ENCODE data around the gene WDR75. TPM values are rescaled to one million over a fixed set of nuclear protein-coding genes. Genes with fewer than 3 reads are reported as not detected.

The WDR75 gene
- polyA plus RNA-seq, 1 experiment = 30.7 TPM

DNA sequence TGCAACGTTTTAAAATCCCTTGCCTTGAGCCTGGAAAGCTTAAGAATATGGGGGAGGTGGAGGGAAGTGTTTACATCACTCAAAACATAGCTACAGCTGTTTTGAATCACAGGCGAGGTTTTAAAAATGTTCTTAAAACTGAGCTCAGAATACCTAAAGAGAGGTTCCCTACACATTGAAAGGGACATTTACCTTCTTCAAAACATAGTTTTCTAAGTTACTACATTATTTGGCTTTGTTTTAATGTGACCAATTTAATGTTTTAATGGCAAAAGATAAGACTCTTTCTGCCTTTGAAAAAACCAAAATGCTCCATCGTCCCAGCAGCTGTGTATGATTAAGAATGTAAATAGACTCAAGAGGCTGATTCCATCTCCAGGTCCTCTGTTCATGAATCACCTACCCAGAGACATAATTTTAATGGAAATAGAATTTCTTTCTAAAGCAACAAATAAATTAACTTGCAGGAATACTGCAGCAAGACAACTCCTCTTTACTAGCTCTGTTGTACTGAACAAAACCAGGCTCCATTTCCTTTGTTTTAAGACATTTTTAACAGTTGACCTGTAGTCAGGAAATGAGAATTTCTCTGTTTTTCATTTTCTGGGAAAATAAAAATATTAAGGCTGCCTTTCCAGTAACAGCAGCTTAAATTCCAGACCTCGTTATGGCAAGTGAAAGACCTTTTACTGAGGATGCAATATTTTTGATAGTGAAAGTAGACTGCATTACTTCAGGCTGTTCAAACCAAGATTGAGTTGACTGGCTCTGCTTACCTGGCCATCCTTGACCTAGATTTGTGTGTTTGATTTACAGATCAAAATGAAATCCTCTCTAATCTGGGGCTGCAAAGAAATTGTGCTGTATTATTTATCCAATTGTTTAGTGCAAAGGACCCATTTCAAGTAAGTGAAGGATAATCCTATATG, 33.7 kb upstream of the WDR75 start:
- peak; percentile 85 for DNase-seq (ENCODE audit: low read depth)
- Histone ChIP-seq H3K36me3 (ENCODE audit: control insufficient read depth, insufficient read depth, low read length) (no peaks in the 10 kb centered on the region), H3K4me3 (ENCODE audit: low read depth, low read length) (peak overlapping the region; percentile 15; the same call in 1 of the 2 replicates), H3K27me3 (ENCODE audit: control insufficient read depth, insufficient read depth, low read length) (no peaks in the 10 kb centered on the region)
- TF ChIP-seq, protein P1, sequence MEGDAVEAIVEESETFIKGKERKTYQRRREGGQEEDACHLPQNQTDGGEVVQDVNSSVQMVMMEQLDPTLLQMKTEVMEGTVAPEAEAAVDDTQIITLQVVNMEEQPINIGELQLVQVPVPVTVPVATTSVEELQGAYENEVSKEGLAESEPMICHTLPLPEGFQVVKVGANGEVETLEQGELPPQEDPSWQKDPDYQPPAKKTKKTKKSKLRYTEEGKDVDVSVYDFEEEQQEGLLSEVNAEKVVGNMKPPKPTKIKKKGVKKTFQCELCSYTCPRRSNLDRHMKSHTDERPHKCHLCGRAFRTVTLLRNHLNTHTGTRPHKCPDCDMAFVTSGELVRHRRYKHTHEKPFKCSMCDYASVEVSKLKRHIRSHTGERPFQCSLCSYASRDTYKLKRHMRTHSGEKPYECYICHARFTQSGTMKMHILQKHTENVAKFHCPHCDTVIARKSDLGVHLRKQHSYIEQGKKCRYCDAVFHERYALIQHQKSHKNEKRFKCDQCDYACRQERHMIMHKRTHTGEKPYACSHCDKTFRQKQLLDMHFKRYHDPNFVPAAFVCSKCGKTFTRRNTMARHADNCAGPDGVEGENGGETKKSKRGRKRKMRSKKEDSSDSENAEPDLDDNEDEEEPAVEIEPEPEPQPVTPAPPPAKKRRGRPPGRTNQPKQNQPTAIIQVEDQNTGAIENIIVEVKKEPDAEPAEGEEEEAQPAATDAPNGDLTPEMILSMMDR (IDR thresholded peaks at IDR 0.05; ENCODE audit: insufficient read depth, low read depth, low read length) = no peak
- CTCF ChIA-PET = interaction anchor here (0.9 to 2.8 kb wide), 4 partner anchors 30 to 880 kb away, joined by 3 to 11 read pairs (median 4); no protein-coding TSS in a partner anchor
- POLR2A ChIA-PET = interaction anchor here (0.6 to 1.4 kb wide), 2 partner anchors 12 to 429 kb away, joined by 3 to 8 read pairs; no protein-coding TSS in a partner anchor

DNA sequence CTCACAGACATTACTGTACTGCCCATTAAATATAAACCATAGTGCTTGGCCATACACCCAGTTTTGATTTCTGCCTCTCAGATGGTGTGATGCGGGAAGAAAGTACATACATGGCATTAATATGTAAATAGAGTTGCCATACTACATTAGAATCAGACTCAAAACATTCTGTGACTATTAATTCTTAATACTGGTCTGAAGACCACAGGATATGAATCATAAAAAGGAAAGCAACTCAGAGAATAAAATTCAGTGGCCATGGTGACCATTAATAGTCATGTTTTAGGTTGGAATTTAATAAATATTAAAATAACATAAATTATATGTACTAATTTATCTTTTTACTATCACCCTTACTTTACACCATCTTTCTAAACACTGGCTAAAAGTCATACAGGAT, 33.0 kb upstream of the WDR75 start:
- CTCF ChIA-PET = interaction anchor here (1.5 to 2.8 kb wide), 3 partner anchors 31 to 313 kb away, joined by 3 to 11 read pairs (median 6); no protein-coding TSS in a partner anchor
- no peak for DNase-seq (ENCODE audit: low read depth)
- H3K4me3 ChIP-seq (ENCODE audit: low read depth, low read length) = no peak overlapping the region; the same call in 1 of the 2 replicates

DNA sequence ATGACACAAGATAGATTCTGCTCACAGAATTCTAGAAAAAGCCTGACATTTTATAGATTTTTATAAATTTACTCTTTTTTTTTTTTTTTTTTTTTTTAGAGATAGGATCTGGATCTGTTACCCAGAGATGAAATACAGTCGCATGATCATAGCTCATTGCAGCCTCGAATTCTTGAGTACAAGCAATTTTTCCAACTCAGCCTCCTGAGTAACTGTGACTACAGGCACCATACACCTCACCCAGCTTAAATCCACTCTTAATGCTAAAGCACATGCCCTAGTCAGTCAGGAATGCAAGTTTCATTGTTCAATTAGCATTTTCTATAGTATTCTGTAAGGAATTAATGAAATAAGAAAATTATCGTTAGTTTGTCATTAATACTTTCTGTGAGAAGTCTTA, 32.1 kb upstream of the WDR75 start:
- Histone ChIP-seq H3K4me3 (ENCODE audit: low read depth, low read length) (no peak overlapping the region), H3K36me3 (ENCODE audit: control insufficient read depth, insufficient read depth, low read length) (no peaks in the 10 kb centered on the region), H3K27me3 (ENCODE audit: control insufficient read depth, insufficient read depth, low read length) (no peaks in the 10 kb centered on the region)
- CTCF ChIA-PET = interaction anchor here (0.9 to 2.8 kb wide), 3 partner anchors 9 to 884 kb away, joined by 3 to 11 read pairs (median 3); no protein-coding TSS in a partner anchor
- TF ChIP-seq, protein P1 (IDR thresholded peaks at IDR 0.05; ENCODE audit: insufficient read depth, low read depth, low read length) = no peak
- no peak for DNase-seq (ENCODE audit: low read depth)
- POLR2A ChIA-PET = no interaction called here

More for the DNA sequence above, 33.0 kb upstream of the WDR75 start:
- H3K36me3 ChIP-seq (ENCODE audit: control insufficient read depth, insufficient read depth, low read length) = no peaks in the 10 kb centered on the region
- POLR2A ChIA-PET = interaction anchor here (1.4 kb wide), 1 partner anchor 430 kb away, joined by 3 read pairs; no protein-coding TSS in a partner anchor
- TF ChIP-seq, protein P1 (IDR thresholded peaks at IDR 0.05; ENCODE audit: insufficient read depth, low read depth, low read length) = no peak
- no peaks in the 10 kb centered on the region for H3K27me3 ChIP-seq (ENCODE audit: control insufficient read depth, insufficient read depth, low read length)

- DNase-seq (ENCODE audit: low read depth) = no peak
- Histone ChIP-seq H3K27me3 (ENCODE audit: control insufficient read depth, insufficient read depth, low read length) (no peaks in the 10 kb centered on the region), H3K4me3 (ENCODE audit: low read depth, low read length) (no peak overlapping the region), H3K36me3 (ENCODE audit: control insufficient read depth, insufficient read depth, low read length) (no peaks in the 10 kb centered on the region)
- TF ChIP-seq, protein P1 (IDR thresholded peaks at IDR 0.05; ENCODE audit: insufficient read depth, low read depth, low read length) = no peak
- CTCF ChIA-PET = interaction anchor here (0.9 to 1.0 kb wide), 2 partner anchors 10 to 885 kb away, joined by 3 read pairs; no protein-coding TSS in a partner anchor
- POLR2A ChIA-PET = no interaction called here
Measured at GRCh38 chr2:189409647-189410046, 31.6 kb upstream of the WDR75 start.

DNA sequence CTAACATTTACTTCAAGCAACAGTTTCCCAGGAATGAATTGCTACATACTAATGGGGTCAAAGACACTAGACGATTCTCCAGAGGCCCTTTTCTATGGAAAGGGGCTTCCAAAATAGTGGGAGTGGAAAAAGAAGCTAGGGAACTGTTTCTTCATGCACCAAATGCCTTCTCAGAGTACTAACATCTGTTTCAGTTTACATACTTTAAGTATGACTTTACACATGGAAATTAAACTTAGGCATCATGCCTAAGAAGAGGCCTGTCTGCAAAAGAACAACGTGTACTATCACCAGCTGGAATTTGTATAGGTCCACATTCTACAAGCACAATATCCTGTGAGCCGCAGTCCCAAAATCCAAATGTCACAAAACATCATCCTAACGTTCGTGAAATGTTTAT, 29.4 kb upstream of the WDR75 start:
- peak; percentile 65 for DNase-seq (ENCODE audit: low read depth)
- TF ChIP-seq, protein P1 (IDR thresholded peaks at IDR 0.05; ENCODE audit: insufficient read depth, low read depth, low read length) = no peak
- Histone ChIP-seq H3K36me3 (ENCODE audit: control insufficient read depth, insufficient read depth, low read length) (no peaks in the 10 kb centered on the region), H3K27me3 (ENCODE audit: control insufficient read depth, insufficient read depth, low read length) (no peaks in the 10 kb centered on the region), H3K4me3 (ENCODE audit: low read depth, low read length) (no peak overlapping the region)
- ChIA-PET CTCF (interaction anchor here (0.6 to 2.4 kb wide), 12 partner anchors 19 to 1912 kb away, joined by 3 to 10 read pairs (median 4); partner anchors contain the start of gene COL5A2), POLR2A (no interaction called here)

Measured in BJ (cell line).